ENCODE results near the gene ERBB3.
A peak's percentile ranks its signal among the peaks of the same experiment; 100 is the strongest.

Gene ERBB3

GRCh38 chr12:56080556-56081138, 682 bp downstream of the ERBB3 start:
- no peak for DNase-seq (ENCODE audit: low read depth)

GRCh38 chr12:56081393-56082347, 1.7 kb downstream of the ERBB3 start:
- DNase-seq (ENCODE audit: low read depth), result no peak

- DNase-seq (ENCODE audit: low read depth), result no peak
Observed at GRCh38 chr12:56082382-56082781, 2.4 kb downstream of the ERBB3 start.

GRCh38 chr12:56082967-56083366, 3.0 kb downstream of the ERBB3 start:
- DNase-seq (ENCODE audit: low read depth), result no peak

- DNase-seq (ENCODE audit: low read depth), result no peak
Observed at GRCh38 chr12:56084958-56085543, 5.1 kb downstream of the ERBB3 start.

- no peak for DNase-seq (ENCODE audit: low read depth)
Observed at GRCh38 chr12:56086096-56086495, 6.1 kb downstream of the ERBB3 start.

- no peak for DNase-seq (ENCODE audit: low read depth)
Observed at GRCh38 chr12:56086608-56087007, 6.6 kb downstream of the ERBB3 start.

- no peak for DNase-seq (ENCODE audit: low read depth)
Observed at GRCh38 chr12:56087220-56087619, 7.3 kb downstream of the ERBB3 start.

- no peak for DNase-seq (ENCODE audit: low read depth)
Observed at GRCh38 chr12:56097738-56098137, 17.8 kb downstream of the ERBB3 start.

- DNase-seq (ENCODE audit: low read depth), result no peak
Observed at GRCh38 chr12:56098592-56098991, 18.6 kb downstream of the ERBB3 start.

- no peak for DNase-seq (ENCODE audit: low read depth)
Observed at GRCh38 chr12:56099787-56100186, 19.8 kb downstream of the ERBB3 start.

- no peak for DNase-seq (ENCODE audit: low read depth)
Observed at GRCh38 chr12:56101045-56101444, 21.1 kb downstream of the ERBB3 start.

GRCh38 chr12:56102683-56103065, 22.7 kb downstream of the ERBB3 start:
- no peak for DNase-seq (ENCODE audit: low read depth)

GRCh38 chr12:56103066-56103711, 23.2 kb downstream of the ERBB3 start:
- no peak for DNase-seq (ENCODE audit: low read depth)

GRCh38 chr12:56103823-56104108, 23.8 kb downstream of the ERBB3 start:
- DNase-seq (ENCODE audit: low read depth), result no peak

- peak; percentile 97 for DNase-seq (ENCODE audit: low read depth)
Observed at GRCh38 chr12:56104109-56104814, 24.3 kb downstream of the ERBB3 start, which contains the start of gene PA2G4. Gene PA2G4 (plus strand): TSS chr12:56104559. CDS start chr12:56104738, 179 bp downstream.

GRCh38 chr12:56104815-56105608, 25.0 kb downstream of the ERBB3 start:
- no peak for DNase-seq (ENCODE audit: low read depth)

- DNase-seq (ENCODE audit: low read depth), result no peak
Observed at GRCh38 chr12:56105609-56105902, 25.6 kb downstream of the ERBB3 start.

- no peak for DNase-seq (ENCODE audit: low read depth)
Observed at GRCh38 chr12:56107242-56107641, 27.3 kb downstream of the ERBB3 start.

- no peak for DNase-seq (ENCODE audit: low read depth)
Observed at GRCh38 chr12:56110571-56110970, 30.6 kb downstream of the ERBB3 start.

- no peak for DNase-seq (ENCODE audit: low read depth)
Observed at GRCh38 chr12:56114084-56114483, 34.1 kb downstream of the ERBB3 start.

All from fibroblast of the conjunctiva (primary cell).